Measurements from ENCODE around the gene HSD17B12.
"Not testable (repeated sequence)": the region's sequence is repeated elsewhere in the genome, so short reads cannot be mapped to it uniquely, and the experiment has no call there.

The HSD17B12 gene

GRCh38 chr11:43747130-43747802 is 66.7 kb downstream of the HSD17B12 start:
- no peak for DNase-seq (ENCODE audit: low read depth in 2 of 2)

GRCh38 chr11:43748095-43748494 is 67.6 kb downstream of the HSD17B12 start:
- no peak for DNase-seq (ENCODE audit: low read depth in 2 of 2)

- DNase-seq (ENCODE audit: low read depth in 2 of 2) = no peak
Measured at GRCh38 chr11:43751726-43752125, 71.2 kb downstream of the HSD17B12 start.

- DNase-seq (ENCODE audit: low read depth in 2 of 2) = no peak
Measured at GRCh38 chr11:43756575-43756974, 76.0 kb downstream of the HSD17B12 start.

- no peak for DNase-seq (ENCODE audit: low read depth in 2 of 2)
Measured at GRCh38 chr11:43758927-43759326, 78.4 kb downstream of the HSD17B12 start.

- DNase-seq (ENCODE audit: low read depth in 2 of 2) = no peak
Measured at GRCh38 chr11:43760902-43761301, 80.4 kb downstream of the HSD17B12 start.

- DNase-seq (ENCODE audit: low read depth in 2 of 2) = no peak
Measured at GRCh38 chr11:43765194-43765593, 84.7 kb downstream of the HSD17B12 start.

- not testable (repeated sequence) for DNase-seq (ENCODE audit: low read depth in 2 of 2)
Measured at GRCh38 chr11:43768654-43769053, 88.1 kb downstream of the HSD17B12 start.

GRCh38 chr11:43770173-43770572 is 89.6 kb downstream of the HSD17B12 start:
- DNase-seq (ENCODE audit: low read depth in 2 of 2) = no peak

- no peak for DNase-seq (ENCODE audit: low read depth in 2 of 2)
Measured at GRCh38 chr11:43772733-43773132, 92.2 kb downstream of the HSD17B12 start.

GRCh38 chr11:43774786-43775185 is 94.2 kb downstream of the HSD17B12 start:
- no peak for DNase-seq (ENCODE audit: low read depth in 2 of 2)

GRCh38 chr11:43779306-43779705 is 98.8 kb downstream of the HSD17B12 start:
- no peak for DNase-seq (ENCODE audit: low read depth in 2 of 2)

GRCh38 chr11:43784301-43784700 is 103.8 kb downstream of the HSD17B12 start:
- no peak for DNase-seq (ENCODE audit: low read depth in 2 of 2)

GRCh38 chr11:43784866-43785265 is 104.3 kb downstream of the HSD17B12 start:
- no peak for DNase-seq (ENCODE audit: low read depth in 2 of 2)

- DNase-seq (ENCODE audit: low read depth in 2 of 2) = no peak
Measured at GRCh38 chr11:43785318-43785717, 104.8 kb downstream of the HSD17B12 start.

GRCh38 chr11:43786016-43786415 is 105.5 kb downstream of the HSD17B12 start:
- no peak for DNase-seq (ENCODE audit: low read depth in 2 of 2)

GRCh38 chr11:43787824-43788223 is 107.3 kb downstream of the HSD17B12 start:
- DNase-seq (ENCODE audit: low read depth in 2 of 2) = no peak

- no peak for DNase-seq (ENCODE audit: low read depth in 2 of 2)
Measured at GRCh38 chr11:43788421-43788820, 107.9 kb downstream of the HSD17B12 start.

- DNase-seq (ENCODE audit: low read depth in 2 of 2) = no peak
Measured at GRCh38 chr11:43789700-43790443, 109.3 kb downstream of the HSD17B12 start.

GRCh38 chr11:43790444-43790794 is 109.9 kb downstream of the HSD17B12 start:
- no peak for DNase-seq (ENCODE audit: low read depth in 2 of 2)

- no peak for DNase-seq (ENCODE audit: low read depth in 2 of 2)
Measured at GRCh38 chr11:43797337-43797736, 116.8 kb downstream of the HSD17B12 start.

GRCh38 chr11:43797866-43798265 is 117.3 kb downstream of the HSD17B12 start:
- no peak for DNase-seq (ENCODE audit: low read depth in 2 of 2)

GRCh38 chr11:43802509-43802908 is 122.0 kb downstream of the HSD17B12 start:
- DNase-seq (ENCODE audit: low read depth in 2 of 2) = no peak
